WI38 (cell line): ENCODE measurements around the gene DDIT3.

ENCODE experiments used
- H3K4me3 ChIP-seq: 2 replicates; pipeline ENCODE4 v1.5.1; 2011; ENCODE audit warnings: low read depth, mild to moderate bottlenecking, control low read depth, low read length
- CTCF ChIP-seq: IDR thresholded peaks from 2 replicates; pipeline ENCODE4 v1.5.1; 2012; ENCODE audit warnings: low read depth, mild to moderate bottlenecking, control low read depth, low read length

The DDIT3 gene

DNA sequence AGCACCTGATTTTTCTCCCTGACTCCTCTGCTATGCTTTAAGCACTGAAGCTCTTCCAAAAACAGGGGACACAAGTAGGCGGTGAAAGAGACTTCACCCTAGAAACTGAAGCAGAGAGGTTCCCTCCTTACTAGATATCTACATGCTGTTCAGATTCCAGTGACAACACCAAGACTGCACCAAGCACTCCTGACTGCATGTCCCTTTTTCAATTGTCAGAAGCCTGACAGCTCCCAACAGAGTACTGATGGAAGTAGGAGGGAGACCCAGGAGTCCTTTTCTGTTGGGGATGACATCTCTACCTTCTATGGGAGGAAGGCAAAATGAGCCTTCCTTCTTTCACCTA is 16.3 kb upstream of the DDIT3 start:
- no peak for TF ChIP-seq CTCF
- H3K4me3 ChIP-seq, result no peak overlapping the region

GRCh38 chr12:57535764-57536596 is 15.7 kb upstream of the DDIT3 start:
- no peak for TF ChIP-seq CTCF
- no peak overlapping the region for H3K4me3 ChIP-seq

DNA sequence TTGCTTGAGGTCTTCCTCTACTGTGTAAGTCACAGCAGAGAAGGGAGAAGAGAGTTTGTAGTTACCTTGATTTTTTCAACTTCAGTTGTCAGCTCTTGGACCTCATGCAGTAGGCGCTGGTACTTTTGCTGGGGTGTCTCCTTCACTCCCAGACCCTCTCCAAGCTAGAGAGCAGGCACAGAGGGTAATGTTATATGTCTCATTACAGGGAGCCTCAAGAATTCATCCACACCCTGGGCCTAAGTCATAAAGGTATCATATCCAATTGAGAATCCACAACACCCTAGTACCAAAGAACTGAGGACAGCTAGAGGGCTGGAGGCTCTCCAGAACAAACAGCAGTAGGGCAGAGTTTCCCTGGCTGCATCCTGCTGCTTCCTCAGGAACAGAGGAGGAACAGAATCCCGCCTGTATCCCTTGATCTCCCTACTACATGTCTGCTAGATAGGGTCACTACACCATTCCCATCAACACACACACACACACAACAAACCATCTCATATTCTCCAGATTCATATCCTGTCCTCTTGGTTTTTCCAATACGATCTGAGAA is 14.8 kb upstream of the DDIT3 start:
- TF ChIP-seq CTCF, result no peak
- no peak overlapping the region for H3K4me3 ChIP-seq

DNA sequence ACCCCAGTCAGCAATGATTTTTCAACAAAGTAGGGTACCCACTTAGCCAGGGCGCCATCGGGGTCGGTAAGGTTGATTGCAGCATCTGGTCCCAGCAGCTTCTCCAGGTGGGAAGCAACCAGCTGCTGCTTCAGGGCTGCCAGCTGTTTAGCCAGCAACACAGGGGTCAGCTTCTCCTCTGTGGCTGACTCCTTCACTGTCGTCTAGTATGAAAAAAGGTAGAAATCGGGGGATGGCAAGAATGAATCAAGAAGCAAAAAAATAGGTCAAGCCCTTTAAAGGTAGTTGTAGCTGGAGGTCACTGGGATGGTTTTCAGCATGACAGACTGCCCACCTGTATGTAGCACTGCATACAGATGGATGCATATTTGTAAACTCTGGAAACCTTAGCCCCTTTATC is 13.9 kb upstream of the DDIT3 start:
- no peak for TF ChIP-seq CTCF
- H3K4me3 ChIP-seq, result no peak overlapping the region

- no peak overlapping the region for H3K4me3 ChIP-seq
- TF ChIP-seq CTCF, result no peak
Observed at GRCh38 chr12:57533108-57533507, 12.8 kb upstream of the DDIT3 start.

DNA sequence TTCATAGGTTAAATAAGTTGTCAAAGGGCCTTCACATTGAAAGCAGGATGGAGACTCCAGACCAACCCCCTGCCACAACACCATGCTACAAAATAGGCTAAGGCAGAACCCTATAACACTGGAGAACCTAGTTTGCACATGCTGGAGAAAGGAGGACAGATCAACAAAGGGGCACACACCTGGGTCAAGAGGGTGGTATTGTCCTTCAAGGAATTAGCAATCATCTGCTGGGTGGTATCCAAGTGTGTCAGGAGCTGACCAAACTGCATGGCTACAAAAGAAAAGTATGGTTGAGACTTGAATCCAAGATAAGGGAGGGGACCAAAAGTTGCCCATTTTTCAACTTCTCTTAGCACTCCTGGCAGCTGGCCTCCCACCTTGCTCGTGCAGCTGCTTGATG is 11.5 kb upstream of the DDIT3 start:
- H3K4me3 ChIP-seq, result no peak overlapping the region
- TF ChIP-seq CTCF, result no peak

DNA sequence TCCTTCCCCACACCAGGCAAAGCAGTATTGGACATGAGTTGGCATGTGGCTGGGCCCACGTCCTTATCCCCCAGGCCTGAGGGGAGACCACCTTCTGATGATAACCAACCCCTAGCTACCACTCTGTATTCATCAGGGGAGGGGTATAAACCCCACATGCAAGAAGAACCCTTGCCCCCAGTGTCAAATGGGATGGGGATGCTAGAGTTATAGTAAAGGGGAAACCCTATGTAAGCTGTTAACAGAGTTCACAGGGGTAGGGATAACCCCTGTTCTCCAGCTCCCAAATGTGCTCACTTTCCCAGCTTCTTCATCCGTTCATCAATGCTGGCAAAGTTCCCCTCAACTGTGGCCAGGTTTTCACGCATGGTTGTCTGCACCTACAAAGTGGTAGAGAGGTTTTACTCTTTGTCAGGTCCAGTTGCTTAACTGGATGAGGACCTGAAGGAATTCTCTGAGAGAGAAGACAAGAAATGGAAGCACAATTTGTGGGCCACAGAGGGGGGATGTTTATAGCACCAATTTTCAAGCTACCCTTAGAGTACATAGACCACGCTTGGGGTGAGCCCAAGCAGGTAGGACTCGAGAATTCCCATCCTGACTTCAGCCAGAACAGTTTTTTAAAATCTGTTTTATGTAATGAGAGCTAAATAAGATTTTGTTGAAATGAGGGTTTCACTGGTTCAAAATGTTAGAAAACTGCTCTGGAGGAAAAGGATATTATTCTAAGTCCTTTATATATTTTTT is 10.3 kb upstream of the DDIT3 start:
- TF ChIP-seq CTCF, result no peak
- H3K4me3 ChIP-seq, result no peak overlapping the region
